Measurements from ENCODE around the gene USP15. TPM values are rescaled to one million over a fixed set of nuclear protein-coding genes. Genes with fewer than 3 reads are reported as not detected.

Gene USP15
- total RNA-seq, 1 experiment from 2014 or later = 35.3 TPM

- Histone ChIP-seq H2BK20ac (ENCODE audit: low read depth, low read length, poor library complexity, severe bottlenecking) (no peak overlapping the region), H3K4me2 (ENCODE audit: insufficient read depth, insufficient read length, low read length) (no peak overlapping the region), H3K23ac (ENCODE audit: insufficient read length, low read depth, low read length) (no peak overlapping the region), H3K9me3 (ENCODE audit: control insufficient read depth, low read depth, low read length) (no peaks in the 10 kb centered on the region), H2BK12ac (ENCODE audit: insufficient read length, low read depth, low read length) (no peak overlapping the region), H3K79me2 (ENCODE audit: insufficient read depth, low read length) (peaks cover 9% of the 10 kb centered on the region; the same call in 1 of the 2 replicates), H4K5ac (ENCODE audit: insufficient read length, low read depth, low read length) (no peak overlapping the region), H2AK5ac (ENCODE audit: insufficient read length, low read length) (no peak overlapping the region), H3K27ac (ENCODE audit: insufficient read length, low read depth, low read length) (no peak overlapping the region), H2BK120ac (ENCODE audit: low read depth, low read length, poor library complexity, severe bottlenecking) (no peak overlapping the region), H3K4me1 (ENCODE audit: insufficient read depth, low read length) (no peaks in the 10 kb centered on the region; the same call in 1 of the 2 replicates), H3K23me2 (ENCODE audit: insufficient read length, low read depth, low read length, poor library complexity, severe bottlenecking) (no peaks in the 10 kb centered on the region), H3K79me1 (ENCODE audit: insufficient read depth, low read depth, low read length, poor library complexity, severe bottlenecking) (no peaks in the 10 kb centered on the region), H3K14ac (ENCODE audit: insufficient read depth, low read length) (no peak overlapping the region), H2AFZ (ENCODE audit: low read length) (no peak overlapping the region), H4K8ac (replicated peaks; ENCODE audit: insufficient read length, low read depth, low read length) (no peak overlapping the region), H4K20me1 (ENCODE audit: control insufficient read depth, insufficient read depth, insufficient read length) (no peaks in the 10 kb centered on the region), H3K56ac (ENCODE audit: insufficient read length, low read depth, low read length) (no peak overlapping the region), H3K27me3 (ENCODE audit: insufficient read depth, low read length) (no peaks in the 10 kb centered on the region), H2BK5ac (ENCODE audit: insufficient read length, low read length) (no peak overlapping the region), H3K18ac (ENCODE audit: insufficient read length, low read depth, low read length) (no peak overlapping the region), H4K91ac (ENCODE audit: insufficient read length, low read depth, low read length) (no peak overlapping the region), H3K9ac (ENCODE audit: extremely low read depth, insufficient read length, low read length) (no peak overlapping the region), H2BK15ac (ENCODE audit: low read depth, low read length) (no peak overlapping the region), H3K4ac (ENCODE audit: low read depth, low read length) (no peak overlapping the region), H3T11ph (ENCODE audit: low read length) (no peak overlapping the region)
- Mint-ChIP-seq H3K27ac (no peak overlapping the region), H3K36me3 (ENCODE audit: insufficient read depth in 1 of 3, low read depth in 3 of 3) (peaks cover 2 to 30% (median 20%) of the 10 kb centered on the region in 3 experiments), H3K9me3 (no peaks in the 10 kb centered on the region), H3K4me3 (no peak overlapping the region), H3K27me3 (ENCODE audit: low read depth) (no peaks in the 10 kb centered on the region), H3K4me1 (peaks cover 16 to 27% of the 10 kb centered on the region in 2 experiments)
- DNase-seq = no peak
- no CpG with 5 or more reads among the region's 1 CpG for WGBS (ENCODE audit: extremely low coverage, insufficient read length, low lambda C conversion rate)
- TF ChIP-seq, protein P1, sequence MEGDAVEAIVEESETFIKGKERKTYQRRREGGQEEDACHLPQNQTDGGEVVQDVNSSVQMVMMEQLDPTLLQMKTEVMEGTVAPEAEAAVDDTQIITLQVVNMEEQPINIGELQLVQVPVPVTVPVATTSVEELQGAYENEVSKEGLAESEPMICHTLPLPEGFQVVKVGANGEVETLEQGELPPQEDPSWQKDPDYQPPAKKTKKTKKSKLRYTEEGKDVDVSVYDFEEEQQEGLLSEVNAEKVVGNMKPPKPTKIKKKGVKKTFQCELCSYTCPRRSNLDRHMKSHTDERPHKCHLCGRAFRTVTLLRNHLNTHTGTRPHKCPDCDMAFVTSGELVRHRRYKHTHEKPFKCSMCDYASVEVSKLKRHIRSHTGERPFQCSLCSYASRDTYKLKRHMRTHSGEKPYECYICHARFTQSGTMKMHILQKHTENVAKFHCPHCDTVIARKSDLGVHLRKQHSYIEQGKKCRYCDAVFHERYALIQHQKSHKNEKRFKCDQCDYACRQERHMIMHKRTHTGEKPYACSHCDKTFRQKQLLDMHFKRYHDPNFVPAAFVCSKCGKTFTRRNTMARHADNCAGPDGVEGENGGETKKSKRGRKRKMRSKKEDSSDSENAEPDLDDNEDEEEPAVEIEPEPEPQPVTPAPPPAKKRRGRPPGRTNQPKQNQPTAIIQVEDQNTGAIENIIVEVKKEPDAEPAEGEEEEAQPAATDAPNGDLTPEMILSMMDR (conservative IDR thresholded peaks at IDR 0.05) = no peak
Measured at GRCh38 chr12:62294378-62294777, 34.2 kb downstream of the USP15 start.
